D721Med (cell line): ENCODE measurements around the gene HFE.

Experiments used
- DNase-seq: peaks from one replicate; pipeline ENCODE4 v3.0.0; 2011; ENCODE audit warnings: low spot score; ENCODE audit not compliant: insufficient read length
- FAIRE-seq: peaks from 2 replicates; lab custom pipeline; 2011; peaks lifted over from hg19 to GRCh38; lab: Jason Lieb, UNC
- TF ChIP-seq, protein P1 (sequence below): IDR thresholded peaks from 2 replicates; pipeline ENCODE4 v1.5.1; 2012; ENCODE audit warnings: mild to moderate bottlenecking, control low read depth; ENCODE audit not compliant: insufficient read depth; ENCODE audit errors: missing control alignments

HFE gene

DNA sequence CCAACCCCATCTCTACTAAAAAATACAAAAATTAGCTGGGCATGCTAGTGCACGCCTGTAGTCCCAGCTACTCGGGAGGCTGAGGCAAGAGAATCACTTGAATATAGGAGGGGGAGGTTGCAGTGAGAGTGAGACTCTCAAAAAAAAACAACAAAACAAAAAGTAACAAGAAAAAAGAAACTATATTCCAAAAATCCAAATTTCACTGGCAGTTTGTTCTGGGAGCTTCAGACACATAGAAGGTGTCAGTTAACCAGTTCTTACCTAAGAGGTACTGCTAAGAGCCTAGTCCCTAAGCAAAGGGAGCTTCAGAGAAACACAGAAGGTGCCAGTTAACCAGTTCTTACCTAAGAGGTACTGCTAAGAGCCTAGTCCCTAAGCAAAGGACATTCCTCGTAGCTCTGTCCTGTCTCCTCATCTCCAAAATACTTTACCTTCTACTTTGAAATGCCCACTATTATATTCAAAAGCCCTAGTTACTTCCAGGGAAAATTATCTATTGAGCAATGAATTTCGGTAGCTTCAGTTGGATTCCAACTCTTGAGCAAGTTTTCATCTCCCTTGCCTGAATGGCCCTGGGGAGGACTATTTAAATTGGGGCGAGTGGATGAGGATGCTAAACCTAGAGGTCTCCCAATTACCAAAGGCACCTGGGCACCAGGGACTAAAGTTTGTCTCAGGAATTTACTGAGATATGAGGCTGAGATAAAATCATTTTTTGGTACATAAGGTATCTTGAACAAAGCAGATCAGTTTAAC, 41.0 kb downstream of the HFE start:
- no peak for FAIRE-seq
- DNase-seq = no peak
- TF ChIP-seq, protein P1, sequence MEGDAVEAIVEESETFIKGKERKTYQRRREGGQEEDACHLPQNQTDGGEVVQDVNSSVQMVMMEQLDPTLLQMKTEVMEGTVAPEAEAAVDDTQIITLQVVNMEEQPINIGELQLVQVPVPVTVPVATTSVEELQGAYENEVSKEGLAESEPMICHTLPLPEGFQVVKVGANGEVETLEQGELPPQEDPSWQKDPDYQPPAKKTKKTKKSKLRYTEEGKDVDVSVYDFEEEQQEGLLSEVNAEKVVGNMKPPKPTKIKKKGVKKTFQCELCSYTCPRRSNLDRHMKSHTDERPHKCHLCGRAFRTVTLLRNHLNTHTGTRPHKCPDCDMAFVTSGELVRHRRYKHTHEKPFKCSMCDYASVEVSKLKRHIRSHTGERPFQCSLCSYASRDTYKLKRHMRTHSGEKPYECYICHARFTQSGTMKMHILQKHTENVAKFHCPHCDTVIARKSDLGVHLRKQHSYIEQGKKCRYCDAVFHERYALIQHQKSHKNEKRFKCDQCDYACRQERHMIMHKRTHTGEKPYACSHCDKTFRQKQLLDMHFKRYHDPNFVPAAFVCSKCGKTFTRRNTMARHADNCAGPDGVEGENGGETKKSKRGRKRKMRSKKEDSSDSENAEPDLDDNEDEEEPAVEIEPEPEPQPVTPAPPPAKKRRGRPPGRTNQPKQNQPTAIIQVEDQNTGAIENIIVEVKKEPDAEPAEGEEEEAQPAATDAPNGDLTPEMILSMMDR = no peak

DNA sequence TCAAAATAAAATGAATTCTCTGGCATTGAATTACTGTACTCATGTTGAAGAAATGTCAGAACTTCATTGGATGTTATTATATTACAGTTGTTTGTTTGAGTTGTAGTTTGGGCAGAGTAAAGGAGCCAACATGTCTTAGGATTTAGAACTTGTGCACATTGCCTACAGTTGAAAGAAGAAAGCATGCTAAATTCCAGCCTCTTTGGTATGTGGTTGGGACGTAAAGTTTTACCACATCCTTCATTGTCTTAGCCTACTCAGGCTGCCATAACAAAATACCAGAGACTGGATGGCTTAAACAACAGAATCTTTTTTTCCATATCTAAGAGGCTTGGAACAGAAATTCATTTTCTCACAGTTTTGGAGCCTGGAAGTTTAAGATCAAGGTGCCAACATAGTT, 42.4 kb downstream of the HFE start:
- TF ChIP-seq, protein P1 = no peak
- DNase-seq (no peak), FAIRE-seq (no peak)

DNA sequence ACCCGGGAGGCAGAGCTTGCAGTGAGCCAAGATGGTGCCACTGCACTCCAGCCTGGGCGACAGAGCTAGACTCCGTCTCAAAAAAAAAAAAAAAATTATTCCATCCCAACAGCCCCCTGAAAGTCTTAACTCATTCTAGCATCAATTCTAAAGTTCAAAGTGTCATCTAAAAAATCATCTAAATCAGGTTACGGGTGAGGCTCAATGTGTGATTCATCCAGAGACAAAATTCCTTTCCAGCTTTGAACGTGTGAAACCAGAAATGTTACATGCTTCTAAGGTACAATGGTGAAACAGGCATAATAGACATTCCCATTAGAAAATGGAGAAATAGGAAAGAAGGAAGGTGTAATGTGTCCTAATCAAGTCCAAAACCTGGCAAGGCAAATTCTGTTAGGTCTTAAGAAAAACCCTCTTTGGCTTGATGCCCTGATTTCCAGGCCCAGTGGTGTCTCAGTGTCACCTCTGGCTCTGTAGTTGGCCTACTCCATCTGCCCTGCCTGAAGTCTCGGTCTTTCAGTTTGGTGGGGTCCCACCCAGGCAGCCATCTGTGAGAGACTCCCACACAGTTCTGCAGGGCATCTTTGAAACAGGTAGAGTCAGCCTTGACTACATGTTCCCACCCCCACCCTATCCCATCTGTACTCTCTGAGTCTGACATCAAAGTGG, 43.5 kb downstream of the HFE start:
- no peak for FAIRE-seq
- DNase-seq = no peak
- TF ChIP-seq, protein P1 = no peak

DNA sequence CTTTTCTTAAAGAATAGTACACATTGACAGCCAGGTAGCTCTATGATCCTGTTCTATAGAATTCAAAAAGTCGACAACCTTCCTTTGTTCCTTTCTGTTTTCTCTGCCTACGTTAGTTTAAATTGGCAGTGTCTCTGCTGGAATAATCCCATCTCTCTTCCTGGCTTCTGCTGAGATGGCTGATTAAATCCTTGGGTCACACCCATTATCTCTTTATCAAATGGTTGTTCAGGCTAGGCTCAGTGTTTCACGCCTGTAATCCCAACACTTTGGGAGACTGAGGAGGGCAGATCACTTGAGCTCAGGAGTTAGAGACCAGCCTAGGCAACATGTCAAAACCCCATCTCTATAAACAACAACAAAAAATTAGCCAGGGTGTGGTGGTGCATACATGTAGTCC, 44.4 kb downstream of the HFE start:
- TF ChIP-seq, protein P1 = no peak
- no peak for DNase-seq
- FAIRE-seq = no peak

DNA sequence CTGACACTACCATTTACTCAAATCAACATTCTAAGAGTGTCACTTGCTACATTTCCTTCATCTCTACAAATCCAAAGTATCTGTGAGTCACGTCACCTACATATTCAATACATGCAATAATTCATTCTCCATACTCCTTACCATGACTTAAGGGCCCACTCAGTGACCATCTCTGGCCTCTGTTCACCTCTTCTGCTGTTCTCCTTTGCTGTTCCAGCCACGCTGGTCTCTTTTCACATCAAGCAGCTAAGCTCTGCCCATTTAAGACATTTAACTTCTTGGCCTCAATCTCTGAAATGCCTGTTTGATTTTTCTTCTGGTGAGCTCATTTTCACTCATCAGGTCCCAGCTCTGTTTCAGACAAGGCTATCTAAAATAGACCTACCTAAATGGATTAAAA, 46.5 kb downstream of the HFE start:
- TF ChIP-seq, protein P1 = no peak
- FAIRE-seq (no peak), DNase-seq (no peak)

DNA sequence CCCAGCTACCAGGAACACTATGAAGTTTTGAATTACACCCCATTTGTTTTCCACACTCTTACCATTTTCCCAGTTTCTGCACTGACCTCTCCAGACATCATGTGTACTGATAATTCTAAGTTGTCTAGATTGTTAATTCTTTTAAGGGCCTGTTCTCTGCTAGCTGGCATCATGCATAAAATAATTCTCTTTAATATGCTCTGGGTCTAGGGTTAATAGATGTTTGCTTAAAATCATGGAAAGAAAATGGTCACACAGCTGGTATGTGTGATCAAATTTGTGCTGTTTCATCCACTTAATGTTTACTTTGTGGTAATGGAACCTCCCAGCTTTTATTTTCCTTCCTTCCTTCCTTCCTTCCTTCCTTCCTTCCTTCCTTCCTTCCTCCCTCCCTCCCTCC, 49.1 kb downstream of the HFE start:
- TF ChIP-seq, protein P1 = no peak
- no peak for DNase-seq
- FAIRE-seq = no peak

DNA sequence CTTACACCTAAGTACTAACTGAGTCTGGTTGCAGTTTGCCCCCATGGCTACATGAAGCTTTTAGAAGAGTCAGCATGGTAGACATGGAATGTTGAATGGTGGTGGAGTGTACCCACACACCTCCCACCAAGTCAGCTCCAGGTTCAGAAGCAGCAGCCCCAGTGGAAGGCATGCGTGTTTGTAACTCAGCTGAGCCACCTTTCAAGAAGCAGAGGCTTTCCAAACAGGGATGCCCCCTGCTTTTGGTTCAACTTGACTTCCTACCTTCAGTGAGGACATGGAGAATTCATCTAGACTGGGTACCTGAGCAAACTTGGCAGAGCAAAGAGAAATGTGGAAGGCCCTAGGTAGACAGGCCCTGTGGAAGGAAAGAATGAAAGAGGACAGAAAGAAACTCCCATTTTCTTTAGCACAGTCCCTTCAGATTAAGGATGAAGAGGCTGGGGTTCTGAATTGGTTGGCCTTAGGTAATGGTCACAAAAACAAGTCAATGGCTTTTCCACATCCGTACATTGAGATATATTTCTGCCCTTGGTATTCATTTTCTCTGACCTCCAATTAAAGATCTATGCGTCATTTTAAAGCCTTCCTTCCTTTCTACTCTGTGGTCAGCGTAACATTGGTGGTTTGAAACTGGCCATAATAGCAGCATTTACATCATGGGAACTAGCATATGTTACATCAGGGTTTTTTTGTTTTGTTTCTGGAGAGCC, 53.2 kb downstream of the HFE start:
- no peak for FAIRE-seq
- no peak for DNase-seq
- TF ChIP-seq, protein P1 = no peak
